Thoracic aorta (tissue), 2 donors: ENCODE data around the gene GLA. TPM values are rescaled to one million over a fixed set of nuclear protein-coding genes. Genes with fewer than 3 reads are reported as not detected.
A peak's percentile ranks its signal among the peaks of the same experiment; 100 is the strongest.

ENCODE experiments used
- ATAC-seq: fragments of 150-250 bp; one replicate; pipeline ENCODE4 v1.8.0; 2017; ENCODE audit warnings: low read depth; ENCODE audit not compliant: insufficient number of reproducible peaks, low FRiP score
- DNase-seq: peaks from one replicate; pipeline ENCODE4 v3.0.0-alpha.2; 2020; ENCODE audit warnings: low spot score
- H3K27ac ChIP-seq, 2 donors: fragments of 200-600 bp; sonication (generic); 1 replicate in 1 of 2; 2 replicates in 1 of 2; pipeline ENCODE4 v1.5.1; 2016; ENCODE audit warnings: mild to moderate bottlenecking in 2 of 2, moderate library complexity in 2 of 2
- H3K27me3 ChIP-seq: fragments of 200-600 bp; sonication (generic); replicated peaks from 2 replicates; pipeline ENCODE4 v1.6.0; 2016; ENCODE audit warnings: mild to moderate bottlenecking; ENCODE audit not compliant: insufficient read depth
- H3K36me3 ChIP-seq: fragments of 200-600 bp; sonication (generic); one replicate; pipeline ENCODE4 v1.5.1; 2016
- H3K4me1 ChIP-seq, 2 donors: fragments of 200-600 bp; sonication (generic); 1 replicate in 1 of 2; 2 replicates in 1 of 2; pipeline versions ENCODE4 v1.5.1 to v1.6.0; 2016; ENCODE audit warnings: low read depth in 2 of 2, mild to moderate bottlenecking in 1 of 2; ENCODE audit not compliant: control insufficient read depth in 1 of 2
- H3K4me3 ChIP-seq: fragments of 200-600 bp; sonication (generic); 2 replicates; pipeline ENCODE4 v1.5.1; 2016; ENCODE audit warnings: mild to moderate bottlenecking
- H3K9me3 ChIP-seq: fragments of 200-600 bp; sonication (generic); 2 replicates; pipeline ENCODE4 v1.5.1; 2016
- CTCF ChIP-seq: fragments of 200-600 bp; sonication (generic); IDR thresholded peaks from one replicate; pipeline ENCODE4 v1.5.1; 2019; ENCODE audit warnings: antibody characterized with exemption
- total RNA-seq, 2 donors: library from RNA; depleted of rRNA; stranded (reverse); fragments of >200 nt; gene quantifications; one replicate each; pipeline versions ENCODE4 v1.1.0 to v1.2.3, GENCODE V29; 2016

The GLA gene
- total RNA-seq, 2 donors from 2014 or later: 17.6 to 23.2 TPM

- no peaks in the 10 kb centered on the region for H3K4me1 ChIP-seq
- no peak for DNase-seq
- no peak for TF ChIP-seq CTCF
- no peak for ATAC-seq
- H3K27ac ChIP-seq: no peak overlapping the region
- H3K27me3 ChIP-seq: no peaks in the 10 kb centered on the region
- H3K36me3 ChIP-seq: peaks cover 11% of the 10 kb centered on the region
- no peaks in the 10 kb centered on the region for H3K9me3 ChIP-seq
- no peak overlapping the region for H3K4me3 ChIP-seq
Measured at GRCh38 chrX:101442085-101442484, 34.4 kb upstream of the GLA start.

- Histone ChIP-seq H3K27me3 (no peaks in the 10 kb centered on the region), H3K36me3 (no peaks in the 10 kb centered on the region), H3K4me3 (no peak overlapping the region), H3K9me3 (no peaks in the 10 kb centered on the region), H3K27ac (no peak overlapping the region), H3K4me1 (no peaks in the 10 kb centered on the region)
- no peak for TF ChIP-seq CTCF
- no peak for DNase-seq
- no peak for ATAC-seq
Measured at GRCh38 chrX:101430457-101431078, 22.8 kb upstream of the GLA start.

GRCh38 chrX:101429934-101430333 lies 22.2 kb upstream of the GLA start:
- no peak for ATAC-seq
- DNase-seq: no peak
- Histone ChIP-seq H3K27ac (no peak overlapping the region), H3K4me3 (no peak overlapping the region), H3K36me3 (no peaks in the 10 kb centered on the region), H3K9me3 (no peaks in the 10 kb centered on the region), H3K4me1 (no peaks in the 10 kb centered on the region), H3K27me3 (no peaks in the 10 kb centered on the region)
- no peak for TF ChIP-seq CTCF

GRCh38 chrX:101427954-101428353 lies 20.2 kb upstream of the GLA start:
- H3K36me3 ChIP-seq: no peaks in the 10 kb centered on the region

GRCh38 chrX:101419489-101419888 lies 11.8 kb upstream of the GLA start:
- peaks cover 0 to 11% of the 10 kb centered on the region in 2 donors for H3K4me1 ChIP-seq
- no peak for DNase-seq
- ATAC-seq: no peak
- TF ChIP-seq CTCF: no peak
- H3K36me3 ChIP-seq: no peaks in the 10 kb centered on the region
- peak overlapping the region; percentile 83 for H3K4me3 ChIP-seq
- H3K27me3 ChIP-seq: no peaks in the 10 kb centered on the region
- H3K9me3 ChIP-seq: no peaks in the 10 kb centered on the region
- peak overlapping the region; percentile 88 to 89 for H3K27ac ChIP-seq

More at GRCh38 chrX:101427954-101428353, 20.2 kb upstream of the GLA start:
- TF ChIP-seq CTCF: no peak
- H3K4me1 ChIP-seq: no peaks in the 10 kb centered on the region
- H3K4me3 ChIP-seq: no peak overlapping the region
- ATAC-seq (no peak), DNase-seq (no peak)
- H3K9me3 ChIP-seq: no peaks in the 10 kb centered on the region
- H3K27me3 ChIP-seq: no peaks in the 10 kb centered on the region
- no peak overlapping the region for H3K27ac ChIP-seq
